ENCODE measurements around the gene DOCK1.

Gene DOCK1

DNA sequence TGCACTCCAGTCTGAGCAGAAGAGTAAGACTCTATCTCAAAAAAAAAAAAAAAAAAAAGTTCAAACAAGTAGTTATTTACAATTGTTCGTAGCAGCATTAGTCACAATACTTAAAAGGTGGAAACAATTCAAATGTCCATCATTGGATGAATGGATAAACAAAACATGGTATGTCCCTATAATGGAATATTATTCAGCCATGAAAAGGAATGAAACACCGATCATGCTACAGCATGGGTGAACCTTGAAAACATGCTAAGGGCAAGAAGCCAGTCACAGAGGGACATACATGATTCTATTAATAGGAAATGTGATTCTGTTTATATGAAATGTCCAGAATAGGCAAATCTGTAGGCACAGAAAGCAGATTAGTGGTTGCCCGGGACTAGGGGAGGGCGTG is 15.9 kb downstream of the DOCK1 start:
- TF ChIP-seq CTCF (conservative IDR thresholded peaks at IDR 0.05): no peak
- no peak overlapping the region for H3K27ac ChIP-seq

GRCh38 chr10:126921974-126922525 is 16.8 kb downstream of the DOCK1 start:
- no peak for TF ChIP-seq CTCF (conservative IDR thresholded peaks at IDR 0.05)
- H3K27ac ChIP-seq: no peak overlapping the region

- no peak for TF ChIP-seq CTCF (conservative IDR thresholded peaks at IDR 0.05)
- H3K27ac ChIP-seq: no peak overlapping the region
Measured at GRCh38 chr10:126924180-126924914, 19.1 kb downstream of the DOCK1 start.

- no peak overlapping the region for H3K27ac ChIP-seq
- no peak for TF ChIP-seq CTCF (conservative IDR thresholded peaks at IDR 0.05)
Measured at GRCh38 chr10:126924915-126925300, 19.7 kb downstream of the DOCK1 start.

DNA sequence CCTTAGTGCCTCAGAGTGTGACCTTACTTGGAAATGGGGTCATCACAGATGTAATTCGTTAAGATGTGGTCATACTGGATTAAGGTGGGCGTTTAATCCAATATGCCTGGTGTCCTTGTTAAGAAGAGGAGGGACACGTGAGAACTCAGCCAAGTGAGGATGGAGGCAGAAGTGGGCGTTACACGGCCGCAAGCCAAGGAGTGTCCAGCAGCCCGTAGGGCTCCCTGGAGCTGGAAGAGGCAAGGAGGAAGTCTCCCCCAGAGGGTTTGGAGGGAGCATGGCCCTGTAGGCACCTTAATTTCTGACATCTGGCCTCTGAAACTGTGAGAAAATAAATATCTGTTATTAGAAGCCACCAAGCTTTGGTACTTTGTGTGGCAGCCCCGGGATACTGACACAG is 21.3 kb downstream of the DOCK1 start:
- TF ChIP-seq CTCF (conservative IDR thresholded peaks at IDR 0.05): no peak
- no peak overlapping the region for H3K27ac ChIP-seq

GRCh38 chr10:126927799-126928198 is 22.6 kb downstream of the DOCK1 start:
- H3K27ac ChIP-seq: no peak overlapping the region
- TF ChIP-seq CTCF (conservative IDR thresholded peaks at IDR 0.05): no peak

DNA sequence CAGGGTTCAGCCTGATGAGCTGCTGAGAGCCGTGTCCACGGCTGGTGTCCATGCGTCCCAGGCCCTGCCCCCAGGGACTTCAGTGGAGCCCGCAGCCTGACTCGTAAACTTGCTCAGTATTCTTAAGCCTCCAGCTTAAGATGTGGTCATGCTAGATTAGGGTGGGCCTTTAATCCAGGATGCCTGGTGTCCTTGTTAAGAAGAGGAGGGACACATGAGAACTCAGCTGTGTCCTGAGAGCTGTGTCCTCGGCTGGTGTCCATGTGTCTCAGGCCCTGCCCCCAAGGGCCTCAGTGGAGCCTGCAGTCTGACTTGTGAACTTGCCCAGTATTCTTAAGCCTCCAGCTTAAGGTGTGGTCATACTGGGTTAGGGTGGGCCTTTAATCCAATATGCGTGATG is 23.0 kb downstream of the DOCK1 start:
- no peak overlapping the region for H3K27ac ChIP-seq
- TF ChIP-seq CTCF (conservative IDR thresholded peaks at IDR 0.05): no peak

All from VCaP (cell line).